MV-4-11 (cell line): ENCODE results near the gene ASTN2.
"Not testable (repeated sequence)": the region's sequence is repeated elsewhere in the genome, so short reads cannot be mapped to it uniquely, and the experiment has no call there.

Experiments used
- DNase-seq: peaks from one replicate; lab custom pipeline; 2025; lab: John Stamatoyannopoulos, UW

The ASTN2 gene

GRCh38 chr9:116924462-116925110 is 490.3 kb downstream of the ASTN2 start:
- DNase-seq, result no peak

- not testable (repeated sequence) for DNase-seq
Measured at GRCh38 chr9:116917895-116918508, 496.9 kb downstream of the ASTN2 start.

GRCh38 chr9:116913536-116913935 is 501.3 kb downstream of the ASTN2 start:
- DNase-seq, result no peak

DNA sequence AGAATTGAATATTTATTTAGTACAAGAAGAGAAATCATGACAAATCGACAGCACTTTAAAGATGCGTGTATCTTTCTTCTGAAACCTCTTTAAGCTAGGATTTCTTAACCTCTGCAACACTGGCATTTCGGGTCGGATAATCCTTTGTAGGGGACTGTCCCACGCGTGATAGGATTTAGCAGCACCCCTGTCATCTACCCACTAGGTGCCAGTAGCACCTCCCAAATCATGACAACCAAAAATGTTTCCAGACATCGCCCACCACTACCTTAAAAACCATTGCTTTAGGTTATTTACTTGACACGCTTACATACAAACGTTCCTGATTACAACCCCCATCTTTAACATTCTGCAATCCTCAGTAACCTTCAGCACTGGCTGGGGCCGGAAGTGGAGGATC is 504.7 kb downstream of the ASTN2 start:
- no peak for DNase-seq

GRCh38 chr9:116907989-116908388 is 506.9 kb downstream of the ASTN2 start:
- no peak for DNase-seq

- DNase-seq, result no peak
Measured at GRCh38 chr9:116905171-116905588, 509.7 kb downstream of the ASTN2 start.

GRCh38 chr9:116904165-116904564 is 510.7 kb downstream of the ASTN2 start:
- DNase-seq, result no peak

GRCh38 chr9:116901260-116901659 is 513.6 kb downstream of the ASTN2 start:
- DNase-seq, result no peak

DNA sequence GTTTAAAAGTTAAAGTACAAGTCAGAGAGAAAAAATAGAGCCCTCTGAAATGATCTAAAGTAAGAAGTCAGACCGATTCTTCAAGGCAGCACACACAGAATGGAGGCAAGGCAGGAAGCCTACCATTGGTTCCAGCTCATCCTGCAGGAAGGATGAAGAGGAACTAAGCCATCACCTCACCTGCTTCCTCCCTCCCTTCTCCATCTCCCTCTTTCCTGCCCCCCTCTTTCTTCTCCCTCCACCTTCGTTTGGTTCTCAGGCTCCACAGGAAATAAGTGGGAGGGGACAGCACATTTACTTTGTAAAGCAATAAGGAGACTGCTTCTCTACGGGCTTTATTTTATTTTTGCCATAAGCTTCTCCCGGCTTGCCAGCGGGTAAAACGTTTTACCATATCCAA is 514.3 kb downstream of the ASTN2 start:
- no peak for DNase-seq

- no peak for DNase-seq
Measured at GRCh38 chr9:116900007-116900367, 514.9 kb downstream of the ASTN2 start.

DNA sequence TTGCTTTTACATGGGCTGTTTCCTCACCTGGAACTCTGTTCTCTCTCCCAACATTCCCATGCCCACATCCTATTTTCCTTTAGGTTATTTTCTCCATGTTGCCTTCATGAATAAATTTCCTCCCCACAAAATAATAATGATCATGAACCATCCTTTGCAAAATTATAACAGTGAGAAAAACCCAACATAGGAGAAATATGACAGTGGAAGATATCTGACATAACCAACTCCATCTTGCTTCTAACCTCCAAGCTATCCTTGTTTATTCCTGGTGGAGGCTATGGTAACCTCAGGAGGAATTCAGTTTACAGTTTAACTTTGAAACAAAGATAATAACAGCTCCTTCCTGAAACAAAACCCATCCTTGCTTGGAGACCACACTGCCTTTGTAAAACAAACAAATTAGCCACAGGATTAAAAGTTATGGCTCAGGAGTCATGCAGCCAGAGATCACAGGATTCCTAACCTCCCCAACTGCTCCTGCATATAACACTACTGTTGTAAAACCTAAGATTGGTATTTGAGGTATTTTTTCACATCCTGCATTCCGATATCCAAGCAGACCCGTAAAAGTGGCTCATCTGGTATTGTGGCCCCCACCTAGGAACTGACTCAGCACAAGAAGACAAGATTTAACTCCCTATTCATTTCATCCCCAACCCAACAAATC is 515.4 kb downstream of the ASTN2 start:
- no peak for DNase-seq

- DNase-seq, result not testable (repeated sequence)
Measured at GRCh38 chr9:116898131-116898530, 516.7 kb downstream of the ASTN2 start.

DNA sequence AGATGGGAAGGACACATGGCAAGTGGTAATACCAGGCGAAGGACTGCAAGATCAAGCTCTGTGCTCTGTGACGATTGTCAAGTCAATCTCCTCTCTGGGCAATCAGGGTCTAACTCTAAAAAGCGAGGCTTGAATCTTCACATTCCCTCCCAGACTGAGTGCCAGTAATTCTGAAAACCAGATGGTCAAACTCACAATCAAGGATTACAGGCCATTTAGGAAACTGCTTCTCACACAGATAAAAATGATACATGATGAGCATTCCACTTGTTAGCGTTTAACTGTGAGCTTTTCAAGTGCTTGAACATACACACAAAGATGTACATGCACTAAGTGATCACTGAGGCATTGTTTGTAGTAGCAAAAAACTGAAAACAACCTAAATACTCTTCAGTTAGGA is 517.7 kb downstream of the ASTN2 start:
- DNase-seq, result no peak

DNA sequence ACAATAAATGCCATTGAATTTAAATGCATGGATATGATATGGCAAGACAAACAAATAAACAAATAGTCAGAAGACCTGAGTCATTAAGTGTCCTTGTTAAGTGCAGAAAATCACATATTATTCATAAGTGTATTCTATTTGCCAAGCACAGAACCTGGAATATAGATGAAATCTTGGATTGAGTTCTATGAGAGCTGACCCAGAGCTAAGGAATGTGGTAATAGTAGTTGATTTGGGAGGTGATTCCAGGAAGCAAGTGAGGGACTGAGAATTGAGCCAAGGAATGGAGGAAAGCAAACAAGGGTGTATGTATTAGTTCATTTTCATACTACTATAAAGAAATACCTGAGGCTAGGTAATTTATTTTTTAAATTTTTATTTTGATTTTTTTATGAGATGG is 518.9 kb downstream of the ASTN2 start:
- DNase-seq, result no peak

DNA sequence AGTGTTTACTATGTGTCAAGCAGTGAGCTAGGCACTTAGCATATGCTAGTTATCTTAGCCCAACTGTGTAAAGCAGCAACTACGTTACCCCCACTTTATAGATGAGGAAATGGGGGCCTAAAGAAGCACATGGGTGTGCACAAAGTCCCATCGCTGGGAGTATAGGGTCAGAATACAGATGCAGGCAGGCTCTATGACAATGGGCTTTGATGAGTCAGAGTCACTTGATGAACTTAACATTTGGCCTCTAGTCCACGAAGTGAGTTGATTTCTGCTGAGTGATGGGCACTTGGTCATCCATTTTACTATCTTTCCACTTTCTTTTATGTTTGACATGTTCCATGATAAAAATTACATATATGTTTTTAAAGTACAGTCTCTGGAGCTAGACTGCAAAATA is 523.4 kb downstream of the ASTN2 start:
- DNase-seq, result no peak

- not testable (repeated sequence) for DNase-seq
Measured at GRCh38 chr9:116888476-116888875, 526.4 kb downstream of the ASTN2 start.

GRCh38 chr9:116888066-116888465 is 526.8 kb downstream of the ASTN2 start:
- DNase-seq, result no peak

DNA sequence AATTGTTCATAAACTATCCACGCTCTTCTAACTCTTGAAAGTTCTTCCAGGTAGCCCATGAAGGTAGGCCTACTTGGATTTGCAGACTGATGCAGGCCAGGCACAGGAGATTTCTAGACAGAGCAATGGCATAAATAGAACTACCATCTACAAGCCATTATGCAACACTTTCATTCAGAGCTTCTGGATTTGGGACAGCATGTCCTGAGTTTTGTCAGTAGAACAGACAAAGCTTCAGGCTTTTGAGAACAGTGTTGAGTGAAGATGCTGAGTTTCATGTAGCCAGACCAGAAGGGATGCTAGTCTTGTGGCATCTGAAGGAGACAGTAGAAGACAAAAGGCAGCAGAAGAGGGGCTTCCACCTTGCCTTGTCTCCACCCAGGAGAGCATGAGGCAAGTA is 531.2 kb downstream of the ASTN2 start:
- no peak for DNase-seq

DNA sequence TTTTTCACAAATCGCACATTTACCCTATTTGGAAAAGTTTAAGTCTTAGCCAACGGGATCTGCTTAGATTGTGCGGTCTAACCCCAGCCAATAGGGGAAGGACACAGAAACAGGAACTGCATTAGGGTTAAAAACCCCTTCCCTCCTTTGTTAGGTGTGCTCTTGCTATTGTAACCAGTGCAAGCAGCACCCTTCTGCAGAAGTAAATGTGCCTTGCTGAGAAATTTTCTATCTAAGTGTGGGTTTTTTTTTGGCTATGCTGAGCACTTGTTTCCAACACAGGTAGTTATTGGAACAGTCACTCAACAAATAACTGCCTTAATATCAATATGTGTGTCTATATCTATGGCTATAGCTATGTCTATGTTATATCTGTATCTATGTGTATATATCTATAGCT is 537.8 kb downstream of the ASTN2 start:
- DNase-seq, result no peak

DNA sequence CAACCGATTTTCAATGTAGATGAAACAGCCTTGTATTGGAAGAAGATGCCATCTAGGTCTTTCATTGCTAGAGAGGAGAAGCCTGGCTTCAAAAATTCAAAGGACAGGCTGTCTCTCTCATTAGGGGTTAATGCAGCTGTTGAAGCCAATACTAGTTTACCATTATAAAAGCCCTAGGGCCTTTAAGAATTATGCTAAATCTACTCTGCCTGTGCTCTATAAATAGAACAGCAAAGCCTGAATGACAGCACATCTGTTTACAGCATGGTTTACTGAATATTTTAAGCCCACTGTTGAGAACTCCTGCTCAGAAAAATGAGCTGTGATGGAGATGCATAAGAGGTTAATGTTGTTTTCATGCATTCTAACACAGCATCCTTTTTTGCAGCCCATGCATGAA is 539.3 kb downstream of the ASTN2 start:
- no peak for DNase-seq

- no peak for DNase-seq
Measured at GRCh38 chr9:116873937-116874914, 540.6 kb downstream of the ASTN2 start.

- no peak for DNase-seq
Measured at GRCh38 chr9:116873491-116873890, 541.4 kb downstream of the ASTN2 start.
